ENCODE data around the gene GNAT1.
"Not testable (repeated sequence)": the region's sequence is repeated elsewhere in the genome, so short reads cannot be mapped to it uniquely, and the experiment has no call there.

GNAT1 gene

GRCh38 chr3:50215529-50215928, 24.1 kb downstream of the GNAT1 start:
- in situ Hi-C loops (cut with HindIII; ENCODE audit: low sequenced_read_pairs), result no loop called here

- in situ Hi-C loops (cut with HindIII; ENCODE audit: low sequenced_read_pairs), result no loop called here
Measured at GRCh38 chr3:50217681-50218080, 26.3 kb downstream of the GNAT1 start.

- in situ Hi-C loops (cut with HindIII; ENCODE audit: low sequenced_read_pairs), result no loop called here
Measured at GRCh38 chr3:50218448-50218847, 27.0 kb downstream of the GNAT1 start.

- in situ Hi-C loops (cut with HindIII; ENCODE audit: low sequenced_read_pairs), result no loop called here
Measured at GRCh38 chr3:50219285-50219684, 27.9 kb downstream of the GNAT1 start.

GRCh38 chr3:50220109-50220508, 28.7 kb downstream of the GNAT1 start:
- in situ Hi-C loops (cut with HindIII; ENCODE audit: low sequenced_read_pairs), result no loop called here

- in situ Hi-C loops (cut with HindIII; ENCODE audit: low sequenced_read_pairs), result no loop called here
Measured at GRCh38 chr3:50221051-50221410, 29.6 kb downstream of the GNAT1 start.

GRCh38 chr3:50221411-50222168, 30.2 kb downstream of the GNAT1 start:
- in situ Hi-C loops (cut with HindIII; ENCODE audit: low sequenced_read_pairs), result no loop called here

- in situ Hi-C loops (cut with HindIII; ENCODE audit: low sequenced_read_pairs), result no loop called here
Measured at GRCh38 chr3:50222169-50222528, 30.7 kb downstream of the GNAT1 start.

- in situ Hi-C loops (cut with HindIII; ENCODE audit: low sequenced_read_pairs), result no loop called here
Measured at GRCh38 chr3:50224639-50225038, 33.2 kb downstream of the GNAT1 start.

- in situ Hi-C loops (cut with HindIII; ENCODE audit: low sequenced_read_pairs), result no loop called here
Measured at GRCh38 chr3:50226888-50227389, 35.5 kb downstream of the GNAT1 start.

GRCh38 chr3:50227390-50228183, 36.2 kb downstream of the GNAT1 start:
- in situ Hi-C loops (cut with HindIII; ENCODE audit: low sequenced_read_pairs), result no loop called here

- in situ Hi-C loops (cut with HindIII; ENCODE audit: low sequenced_read_pairs), result not testable (repeated sequence)
Measured at GRCh38 chr3:50228184-50228763, 36.9 kb downstream of the GNAT1 start.

- in situ Hi-C loops (cut with HindIII; ENCODE audit: low sequenced_read_pairs), result no loop called here
Measured at GRCh38 chr3:50229490-50229889, 38.1 kb downstream of the GNAT1 start.

GRCh38 chr3:50230104-50230793, 38.8 kb downstream of the GNAT1 start:
- in situ Hi-C loops (cut with HindIII; ENCODE audit: low sequenced_read_pairs), result no loop called here

GRCh38 chr3:50230794-50231125, 39.4 kb downstream of the GNAT1 start:
- in situ Hi-C loops (cut with HindIII; ENCODE audit: low sequenced_read_pairs), result no loop called here

GRCh38 chr3:50231581-50231980, 40.2 kb downstream of the GNAT1 start:
- in situ Hi-C loops (cut with HindIII; ENCODE audit: low sequenced_read_pairs), result no loop called here

- in situ Hi-C loops (cut with HindIII; ENCODE audit: low sequenced_read_pairs), result no loop called here
Measured at GRCh38 chr3:50232303-50232702, 40.9 kb downstream of the GNAT1 start.

- in situ Hi-C loops (cut with HindIII; ENCODE audit: low sequenced_read_pairs), result no loop called here
Measured at GRCh38 chr3:50233176-50233575, 41.8 kb downstream of the GNAT1 start.

GRCh38 chr3:50235716-50236483, 44.5 kb downstream of the GNAT1 start, which contains the start of gene GNAI2:
Gene GNAI2 (plus strand): TSS chr3:50236204. CDS start chr3:50236336, 132 bp downstream.
- in situ Hi-C loops (cut with HindIII; ENCODE audit: low sequenced_read_pairs), result no loop called here

- in situ Hi-C loops (cut with HindIII; ENCODE audit: low sequenced_read_pairs), result no loop called here
Measured at GRCh38 chr3:50236484-50237132, 45.2 kb downstream of the GNAT1 start.

All from DLD1 (cell line).